Activated CD8-positive, alpha-beta memory T cell treated with anti-CD3 and anti-CD28 coated beads for 24 hours (primary cell): ENCODE measurements around the gene KAT5.
"Not testable (repeated sequence)": the region's sequence is repeated elsewhere in the genome, so short reads cannot be mapped to it uniquely, and the experiment has no call there.

Experiments
- DNase-seq: peaks from one replicate; pipeline ENCODE4 v3.0.0-alpha.2; 2020

Gene KAT5

GRCh38 chr11:65711785-65712632, at the start of gene KAT5:
Gene KAT5, plus strand, starts transcription at chr11:65712252. Its CDS starts 16 bp downstream, at chr11:65712268.
- DNase-seq, result peak; percentile 99

- DNase-seq, result peak; percentile 93
These were observed 49.0 kb upstream of the KAT5 start, which contains the start of gene RELA for GRCh38 chr11:65662799-65663638. Gene RELA, minus strand, starts transcription at chr11:65662916. Its CDS starts 84 bp downstream, at chr11:65662832.

GRCh38 chr11:65663639-65664200, 48.3 kb upstream of the KAT5 start:
- peak; percentile 68 for DNase-seq

DNA sequence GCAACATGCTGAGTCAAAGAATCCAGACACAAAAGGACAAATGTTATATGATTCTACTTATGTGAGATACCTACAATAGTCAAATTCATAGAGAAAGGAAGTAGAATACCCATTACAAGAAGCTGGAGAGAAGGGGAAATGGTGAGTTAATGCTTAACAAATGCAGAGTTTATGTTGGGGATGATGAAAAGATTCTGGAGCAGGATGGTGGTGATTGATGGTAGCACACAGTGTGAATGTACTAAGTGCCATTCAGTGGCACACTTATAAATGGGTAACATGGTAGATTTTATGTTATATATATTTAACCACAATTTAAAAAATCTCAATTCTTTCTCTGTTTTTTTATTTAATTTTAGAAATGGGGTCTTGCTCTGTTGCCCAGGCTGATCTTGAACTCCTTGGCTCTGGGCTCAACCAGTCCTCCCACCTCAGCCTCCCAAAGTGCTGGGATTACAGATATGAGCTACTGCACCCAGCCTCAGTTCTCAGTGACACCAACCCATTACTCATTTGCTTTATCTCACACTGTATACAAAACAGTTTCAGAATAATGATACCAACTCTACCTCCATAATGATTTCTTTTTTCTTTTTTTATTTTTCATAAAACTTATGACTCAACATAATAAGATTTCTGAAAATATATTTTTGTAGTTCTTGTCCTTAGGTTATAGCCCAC, 39.7 kb upstream of the KAT5 start:
- DNase-seq, result no peak

DNA sequence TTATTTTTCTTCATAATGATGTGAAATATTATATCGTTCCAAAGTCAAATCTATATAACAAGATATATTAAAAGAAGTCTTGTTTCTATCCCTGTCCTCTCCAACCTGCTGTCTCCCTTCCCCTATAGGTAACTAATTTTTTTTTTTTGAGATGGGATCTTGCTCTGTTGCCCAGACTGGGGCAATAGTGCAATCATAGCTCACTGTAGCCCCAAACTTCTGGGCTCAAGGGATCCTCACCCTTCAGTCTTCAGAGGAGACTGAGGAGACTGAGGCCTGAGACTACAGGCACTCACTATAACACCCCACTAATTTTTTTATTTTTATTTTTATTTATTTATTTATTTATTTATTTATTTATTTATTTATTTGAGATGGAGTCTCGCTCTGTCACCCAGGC, 39.1 kb upstream of the KAT5 start:
- DNase-seq, result no peak

DNA sequence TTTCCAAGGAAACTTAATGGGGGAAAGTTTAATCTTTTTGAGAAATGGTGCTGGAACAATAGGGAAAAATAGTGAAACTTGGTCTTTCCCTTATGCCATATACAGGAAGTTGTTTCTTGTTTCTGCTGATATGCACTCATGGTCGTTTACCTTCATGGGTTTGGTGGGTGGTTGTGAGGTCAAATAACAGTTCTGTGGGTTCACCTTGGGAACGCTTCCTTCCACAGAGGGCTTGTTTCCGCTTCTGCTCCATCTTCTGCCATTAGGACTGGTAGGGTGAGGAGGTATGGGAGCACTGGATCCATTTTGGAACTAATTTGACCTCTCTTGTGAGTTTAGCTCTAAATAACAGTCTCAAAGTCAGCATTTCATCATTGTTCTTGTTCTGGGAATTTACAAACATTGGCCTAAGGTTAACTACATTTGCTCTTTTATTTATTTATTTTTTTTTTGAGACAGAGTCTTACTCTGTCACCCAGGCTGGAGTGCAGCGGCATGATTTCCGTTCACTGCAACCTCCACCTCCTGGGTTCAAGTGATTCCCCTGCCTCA, 31.8 kb upstream of the KAT5 start:
- DNase-seq, result no peak

DNA sequence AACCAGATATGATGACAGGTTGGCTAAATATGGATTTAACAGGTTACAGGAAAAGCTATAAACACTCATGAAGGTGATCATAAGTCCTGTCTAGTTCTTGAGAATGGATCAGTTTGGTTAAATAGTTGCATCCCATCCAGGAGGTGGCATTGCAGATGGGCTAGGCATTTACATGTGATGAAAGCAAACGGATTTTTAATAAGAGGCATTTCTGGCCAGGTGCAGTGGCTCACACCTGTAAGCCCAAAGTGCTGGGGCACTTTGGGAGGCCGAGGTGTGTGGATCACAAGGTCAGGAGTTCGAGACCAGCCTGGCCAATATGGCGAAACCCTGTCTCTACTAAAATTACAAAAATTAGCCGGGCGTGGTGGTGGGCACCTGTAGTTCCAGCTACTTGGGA, 28.6 kb upstream of the KAT5 start:
- DNase-seq, result not testable (repeated sequence)

DNA sequence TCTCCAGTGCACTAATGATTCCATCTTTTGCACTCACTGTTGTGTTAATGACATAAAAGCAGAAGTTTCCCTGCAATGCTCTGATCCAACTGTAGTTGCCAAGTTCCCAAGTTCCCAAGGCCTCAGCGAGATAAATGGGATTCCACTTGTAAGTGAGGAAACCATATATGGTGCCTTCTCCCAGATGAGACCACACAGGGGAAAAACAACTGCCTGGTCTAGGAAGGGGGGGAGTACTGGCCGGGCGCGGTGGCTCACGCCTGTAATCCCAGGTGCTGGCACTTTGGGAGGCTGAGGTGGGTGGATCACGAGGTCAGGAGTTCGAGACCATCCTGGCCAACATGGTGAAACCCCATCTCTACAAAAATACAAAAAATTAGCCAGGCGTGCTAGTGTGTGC, 26.1 kb upstream of the KAT5 start:
- DNase-seq, result no peak

GRCh38 chr11:65691847-65692246, 20.2 kb upstream of the KAT5 start:
- not testable (repeated sequence) for DNase-seq

GRCh38 chr11:65692367-65692766, 19.7 kb upstream of the KAT5 start:
- DNase-seq, result no peak

DNA sequence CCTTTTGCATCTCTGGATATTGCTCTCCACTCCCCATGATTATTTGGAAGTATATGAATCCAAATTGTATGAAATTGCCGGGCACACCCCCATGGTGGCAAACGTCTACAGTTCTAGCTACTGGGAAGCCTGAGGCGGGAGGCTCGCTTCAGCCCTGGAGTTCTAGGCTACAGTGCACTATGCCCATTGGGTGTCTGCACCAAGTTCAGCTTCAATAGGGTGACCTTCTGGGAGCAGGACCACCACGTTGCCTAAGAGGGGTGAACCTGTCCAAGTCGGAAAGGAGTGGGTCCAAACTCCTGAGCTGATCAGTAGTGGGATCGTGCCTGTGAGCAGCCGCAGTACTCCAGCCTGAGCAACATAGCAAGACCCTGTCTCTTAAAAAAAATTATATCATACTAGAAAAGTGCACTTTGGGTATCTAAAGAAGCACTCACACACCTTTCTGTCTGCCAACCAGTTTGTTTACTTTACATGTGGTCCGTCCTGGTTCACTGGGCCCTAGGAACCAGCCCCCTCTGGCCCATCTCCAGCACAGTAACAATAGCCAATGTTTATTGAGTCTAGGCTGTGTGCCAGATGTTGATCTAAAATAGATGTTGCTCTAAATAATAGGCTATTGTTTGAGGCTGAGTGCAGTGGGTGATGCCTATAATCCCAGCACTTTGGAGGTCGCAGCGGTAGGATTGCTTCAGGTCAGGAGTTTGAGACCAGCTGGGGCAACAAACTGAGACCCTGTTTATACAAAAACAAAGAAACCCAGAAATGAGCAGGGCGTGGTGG, 16.4 kb upstream of the KAT5 start:
- DNase-seq, result no peak

GRCh38 chr11:65696802-65697552, 15.1 kb upstream of the KAT5 start:
- no peak for DNase-seq

GRCh38 chr11:65698205-65698604, 13.8 kb upstream of the KAT5 start:
- DNase-seq, result no peak

GRCh38 chr11:65699306-65699705, 12.7 kb upstream of the KAT5 start:
- no peak for DNase-seq

- DNase-seq, result no peak
These were observed 11.7 kb upstream of the KAT5 start for GRCh38 chr11:65700399-65700798.

DNA sequence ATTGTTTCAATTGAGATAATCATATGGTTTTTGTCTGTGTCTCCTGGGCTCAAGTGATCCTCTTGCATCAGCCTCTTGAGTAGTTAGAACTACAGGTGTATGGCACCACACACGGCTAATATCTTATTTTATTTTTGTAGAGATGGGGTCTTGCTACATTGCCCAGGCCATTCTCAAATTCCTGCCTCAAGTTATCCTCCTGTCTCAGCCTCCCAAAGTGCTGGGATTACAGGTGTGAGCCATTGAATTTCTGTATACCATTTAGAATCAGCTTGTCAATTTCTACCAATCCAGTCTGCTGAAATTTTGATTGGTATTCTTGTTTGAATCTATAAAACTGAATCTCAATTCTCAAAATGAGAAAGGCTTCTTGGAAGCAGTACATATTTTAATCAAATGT, 10.4 kb upstream of the KAT5 start:
- DNase-seq, result no peak

DNA sequence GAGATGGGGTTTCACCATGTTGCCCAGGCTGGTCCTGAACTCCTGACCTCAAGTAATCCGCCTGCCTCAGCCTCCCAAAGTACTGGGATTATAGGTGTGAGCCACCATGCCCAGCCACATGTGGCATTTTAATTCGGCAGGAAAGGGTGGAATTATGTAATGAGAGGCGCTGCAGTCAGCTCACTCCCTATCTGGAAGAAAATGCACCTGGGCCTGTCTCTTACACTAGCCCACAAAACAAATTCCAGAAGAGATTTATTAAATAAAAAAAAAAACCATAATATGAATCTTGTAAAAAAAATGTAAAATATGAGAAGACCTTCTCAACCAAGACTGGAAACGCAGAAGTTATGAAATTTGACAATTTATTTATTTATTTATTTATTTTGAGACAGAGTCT, 8.2 kb upstream of the KAT5 start:
- no peak for DNase-seq

GRCh38 chr11:65706303-65706763, 5.7 kb upstream of the KAT5 start:
- peak; percentile 87 for DNase-seq

DNA sequence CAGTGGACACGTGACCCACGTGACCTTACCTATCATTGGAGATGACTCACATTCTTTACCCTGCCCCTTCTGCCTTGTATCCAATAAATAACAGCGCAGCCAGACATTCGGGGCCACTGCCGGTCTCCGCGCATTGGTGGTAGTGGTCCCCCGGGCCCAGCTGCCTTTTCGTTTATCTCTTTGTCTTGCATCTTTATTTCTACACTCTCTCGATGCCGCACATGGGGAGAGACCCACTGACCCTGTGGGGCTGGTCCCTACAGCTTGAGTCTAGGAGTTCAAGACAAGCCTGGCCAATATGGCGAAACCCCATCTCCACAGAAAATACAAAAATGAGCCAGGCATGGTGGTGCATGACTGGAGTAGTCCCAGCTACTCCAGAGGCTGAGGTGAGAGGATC, 5.0 kb upstream of the KAT5 start:
- DNase-seq, result not testable (repeated sequence)

DNA sequence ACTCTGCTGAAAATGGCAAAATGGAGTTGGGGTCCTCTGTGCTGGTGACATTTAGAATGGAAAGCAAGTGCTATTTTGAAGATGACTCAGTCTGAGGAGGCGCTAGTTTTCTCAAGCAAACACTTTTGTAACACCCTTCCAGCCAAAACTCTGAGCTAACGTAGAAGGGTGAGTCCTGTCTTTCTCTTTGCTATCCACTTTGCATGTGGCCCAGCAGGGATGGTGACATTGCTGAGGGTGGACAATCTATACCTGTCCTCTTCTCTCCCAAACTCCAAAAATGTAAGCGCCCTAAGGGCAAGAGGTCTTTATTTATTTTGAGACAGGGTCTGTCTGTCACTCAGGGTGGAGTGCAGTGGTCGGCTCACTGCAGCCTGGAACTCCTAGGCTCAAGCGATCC, 3.6 kb upstream of the KAT5 start:
- DNase-seq, result no peak

DNA sequence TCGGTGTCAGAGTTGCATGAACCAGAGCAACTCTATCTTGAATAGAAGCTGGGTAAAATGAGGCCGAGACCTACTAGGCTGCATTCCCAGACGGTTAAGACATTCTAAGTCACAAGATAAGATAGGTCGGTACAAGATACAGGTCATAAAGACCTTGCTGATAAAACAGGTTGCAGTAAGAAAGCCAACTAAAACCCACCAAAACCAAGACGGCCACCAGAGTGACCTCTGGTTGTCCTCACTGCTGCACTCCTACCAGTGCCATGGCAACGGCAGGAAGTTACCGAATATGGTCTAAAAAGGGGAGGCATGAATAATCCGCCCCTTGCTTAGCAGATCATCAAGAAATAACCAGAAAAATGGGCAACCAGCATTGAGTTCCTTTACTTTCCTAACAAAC, 2.4 kb upstream of the KAT5 start:
- DNase-seq, result no peak
